ENCODE data around the gene KCNQ1.

Gene KCNQ1

DNA sequence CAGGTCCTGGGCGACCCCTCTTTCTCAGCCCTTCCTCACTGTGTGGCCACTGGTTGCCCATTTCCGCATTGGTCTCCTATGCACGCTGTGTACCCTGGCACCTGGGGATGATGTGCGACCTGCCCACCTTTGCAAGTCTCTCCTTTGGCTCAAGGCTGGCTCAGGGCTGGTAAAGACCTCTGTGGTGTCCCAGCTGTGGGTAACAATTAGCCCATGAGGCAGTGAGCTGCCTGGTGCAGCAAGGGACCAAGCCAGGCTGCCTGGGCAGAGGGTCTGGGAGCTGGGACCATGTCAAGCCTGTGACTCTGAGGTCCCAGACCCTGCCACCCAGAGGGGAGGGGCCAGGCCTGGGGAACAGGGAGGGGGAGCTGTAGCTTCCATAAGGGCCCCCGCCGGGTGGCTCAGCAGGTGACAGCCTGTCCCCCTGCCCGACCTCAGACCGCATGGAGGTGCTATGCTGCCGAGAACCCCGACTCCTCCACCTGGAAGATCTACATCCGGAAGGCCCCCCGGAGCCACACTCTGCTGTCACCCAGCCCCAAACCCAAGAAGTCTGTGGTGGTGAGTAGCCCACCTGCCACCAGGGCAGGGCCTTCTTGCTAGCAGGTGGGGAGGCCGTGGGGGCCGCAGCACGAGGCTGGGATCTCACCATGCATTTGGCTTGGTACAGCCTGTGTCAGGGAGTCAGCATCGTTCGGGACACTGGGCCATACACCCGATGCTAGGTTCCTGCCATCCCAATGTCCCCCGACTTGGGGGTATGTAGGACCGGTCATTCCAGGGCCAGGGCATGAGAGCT is 142.5 kb downstream of the KCNQ1 start:
- no peak for ATAC-seq
- TF ChIP-seq CSDC2 (CRISPR knock-in tag; IDR thresholded peaks at IDR 0.05) (no peak), ZC3H10 (CRISPR knock-in tag; IDR thresholded peaks at IDR 0.05) (no peak), RARB (CRISPR knock-in tag; IDR thresholded peaks at IDR 0.05) (no peak), ZNF565 (CRISPR knock-in tag; conservative IDR thresholded peaks at IDR 0.05; ENCODE audit: low read depth) (no peak), ZNF8 (CRISPR knock-in tag; IDR thresholded peaks at IDR 0.05) (no peak), ISL1 (CRISPR knock-in tag; IDR thresholded peaks at IDR 0.05) (no peak), ZNF70 (CRISPR knock-in tag; IDR thresholded peaks at IDR 0.05) (no peak), TCF4 (CRISPR knock-in tag; IDR thresholded peaks at IDR 0.05; ENCODE audit: borderline replicate concordance) (no peak), SNAI2 (CRISPR knock-in tag; IDR thresholded peaks at IDR 0.05) (no peak), TOX (CRISPR knock-in tag; IDR thresholded peaks at IDR 0.05; ENCODE audit: borderline replicate concordance) (no peak), ZFP30 (CRISPR knock-in tag; IDR thresholded peaks at IDR 0.05) (no peak), POU6F1 (CRISPR knock-in tag; IDR thresholded peaks at IDR 0.05; ENCODE audit: borderline replicate concordance, low read depth) (no peak)

- TF ChIP-seq OSR1 (CRISPR knock-in tag; IDR thresholded peaks at IDR 0.05) (no peak), ZFP3 (CRISPR knock-in tag; IDR thresholded peaks at IDR 0.05) (no peak), TOX (CRISPR knock-in tag; IDR thresholded peaks at IDR 0.05; ENCODE audit: borderline replicate concordance) (no peak), PPARA (CRISPR knock-in tag; IDR thresholded peaks at IDR 0.05; ENCODE audit: borderline replicate concordance) (no peak), CREB5 (CRISPR knock-in tag; IDR thresholded peaks at IDR 0.05; ENCODE audit: low read depth) (no peak), ZNF565 (CRISPR knock-in tag; conservative IDR thresholded peaks at IDR 0.05; ENCODE audit: low read depth) (no peak), CSDC2 (CRISPR knock-in tag; IDR thresholded peaks at IDR 0.05) (no peak), RARB (CRISPR knock-in tag; IDR thresholded peaks at IDR 0.05) (no peak), ZFP30 (CRISPR knock-in tag; IDR thresholded peaks at IDR 0.05) (no peak), POU6F1 (CRISPR knock-in tag; IDR thresholded peaks at IDR 0.05; ENCODE audit: borderline replicate concordance, low read depth) (no peak), ZNF70 (CRISPR knock-in tag; IDR thresholded peaks at IDR 0.05) (no peak), ZNF8 (CRISPR knock-in tag; IDR thresholded peaks at IDR 0.05) (no peak), GLIS3 (CRISPR knock-in tag; IDR thresholded peaks at IDR 0.05) (no peak), CSRNP3 (CRISPR knock-in tag; IDR thresholded peaks at IDR 0.05) (no peak), BACH2 (CRISPR knock-in tag; IDR thresholded peaks at IDR 0.05; ENCODE audit: borderline replicate concordance) (no peak)
- ATAC-seq = no peak
These were observed 143.4 kb downstream of the KCNQ1 start for GRCh38 chr11:2587976-2588748.

- ATAC-seq = no peak
- TF ChIP-seq, protein P1, sequence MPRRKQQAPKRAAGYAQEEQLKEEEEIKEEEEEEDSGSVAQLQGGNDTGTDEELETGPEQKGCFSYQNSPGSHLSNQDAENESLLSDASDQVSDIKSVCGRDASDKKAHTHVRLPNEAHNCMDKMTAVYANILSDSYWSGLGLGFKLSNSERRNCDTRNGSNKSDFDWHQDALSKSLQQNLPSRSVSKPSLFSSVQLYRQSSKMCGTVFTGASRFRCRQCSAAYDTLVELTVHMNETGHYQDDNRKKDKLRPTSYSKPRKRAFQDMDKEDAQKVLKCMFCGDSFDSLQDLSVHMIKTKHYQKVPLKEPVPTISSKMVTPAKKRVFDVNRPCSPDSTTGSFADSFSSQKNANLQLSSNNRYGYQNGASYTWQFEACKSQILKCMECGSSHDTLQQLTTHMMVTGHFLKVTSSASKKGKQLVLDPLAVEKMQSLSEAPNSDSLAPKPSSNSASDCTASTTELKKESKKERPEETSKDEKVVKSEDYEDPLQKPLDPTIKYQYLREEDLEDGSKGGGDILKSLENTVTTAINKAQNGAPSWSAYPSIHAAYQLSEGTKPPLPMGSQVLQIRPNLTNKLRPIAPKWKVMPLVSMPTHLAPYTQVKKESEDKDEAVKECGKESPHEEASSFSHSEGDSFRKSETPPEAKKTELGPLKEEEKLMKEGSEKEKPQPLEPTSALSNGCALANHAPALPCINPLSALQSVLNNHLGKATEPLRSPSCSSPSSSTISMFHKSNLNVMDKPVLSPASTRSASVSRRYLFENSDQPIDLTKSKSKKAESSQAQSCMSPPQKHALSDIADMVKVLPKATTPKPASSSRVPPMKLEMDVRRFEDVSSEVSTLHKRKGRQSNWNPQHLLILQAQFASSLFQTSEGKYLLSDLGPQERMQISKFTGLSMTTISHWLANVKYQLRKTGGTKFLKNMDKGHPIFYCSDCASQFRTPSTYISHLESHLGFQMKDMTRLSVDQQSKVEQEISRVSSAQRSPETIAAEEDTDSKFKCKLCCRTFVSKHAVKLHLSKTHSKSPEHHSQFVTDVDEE (CRISPR knock-in tag; IDR thresholded peaks at IDR 0.05) = no peak
- TF ChIP-seq, protein P2, sequence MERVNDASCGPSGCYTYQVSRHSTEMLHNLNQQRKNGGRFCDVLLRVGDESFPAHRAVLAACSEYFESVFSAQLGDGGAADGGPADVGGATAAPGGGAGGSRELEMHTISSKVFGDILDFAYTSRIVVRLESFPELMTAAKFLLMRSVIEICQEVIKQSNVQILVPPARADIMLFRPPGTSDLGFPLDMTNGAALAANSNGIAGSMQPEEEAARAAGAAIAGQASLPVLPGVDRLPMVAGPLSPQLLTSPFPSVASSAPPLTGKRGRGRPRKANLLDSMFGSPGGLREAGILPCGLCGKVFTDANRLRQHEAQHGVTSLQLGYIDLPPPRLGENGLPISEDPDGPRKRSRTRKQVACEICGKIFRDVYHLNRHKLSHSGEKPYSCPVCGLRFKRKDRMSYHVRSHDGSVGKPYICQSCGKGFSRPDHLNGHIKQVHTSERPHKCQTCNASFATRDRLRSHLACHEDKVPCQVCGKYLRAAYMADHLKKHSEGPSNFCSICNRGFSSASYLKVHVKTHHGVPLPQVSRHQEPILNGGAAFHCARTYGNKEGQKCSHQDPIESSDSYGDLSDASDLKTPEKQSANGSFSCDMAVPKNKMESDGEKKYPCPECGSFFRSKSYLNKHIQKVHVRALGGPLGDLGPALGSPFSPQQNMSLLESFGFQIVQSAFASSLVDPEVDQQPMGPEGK (CRISPR knock-in tag; IDR thresholded peaks at IDR 0.05; ENCODE audit: borderline replicate concordance) = no peak
- TF ChIP-seq ARNTL (CRISPR knock-in tag; IDR thresholded peaks at IDR 0.05; ENCODE audit: borderline replicate concordance, low read depth) = no peak
- no peak for TF ChIP-seq SNAI2 (CRISPR knock-in tag; IDR thresholded peaks at IDR 0.05)
- TF ChIP-seq OSR1 (CRISPR knock-in tag; IDR thresholded peaks at IDR 0.05) = no peak
These were observed 144.2 kb downstream of the KCNQ1 start for GRCh38 chr11:2588809-2589537.

All from SK-N-SH treated with all-trans-retinoic acid at 6 μM for 48 hours (cell line).